Endothelial cell of umbilical vein (primary cell): ENCODE data around the gene COL4A2. TPM values are rescaled to one million over a fixed set of nuclear protein-coding genes. Genes with fewer than 3 reads are reported as not detected.

ENCODE experiments used
- BruUV-seq: library from RNA; stranded (reverse); fragments of 400-500 nt; replicated peaks from 2 replicates; lab custom pipeline; 2021; lab: Mats Ljungman, UMichigan
- CTCF ChIA-PET: fragments of 300-600, 350-600 bp; sonication (Branson Sonifier 250); formaldehyde crosslinking; loops from one replicate; lab custom pipeline; 2021; ENCODE audit warnings: antibody characterized with exemption, inconsistent platforms; lab: Charles Lee
- POLR2A ChIA-PET: fragments of 300-600, 350-600 bp; sonication (Branson Sonifier 250); formaldehyde crosslinking; loops from one replicate; lab custom pipeline; 2021; ENCODE audit warnings: antibody characterized with exemption, inconsistent platforms; lab: Charles Lee
- DNase-seq: peaks from one replicate; pipeline ENCODE4 v3.0.0-alpha.2; 2011; ENCODE audit warnings: low read depth, low spot score
- FAIRE-seq: peaks from 2 replicates; lab custom pipeline; 2011; peaks lifted over from hg19 to GRCh38; lab: Jason Lieb, UNC
- H2AFZ ChIP-seq: 2 replicates; pipeline ENCODE4 v1.6.0; 2012; ENCODE audit warnings: low read depth, low read length, control low read depth, inconsistent platforms
- H3K27ac ChIP-seq: 2 replicates; pipeline ENCODE4 v1.5.1; 2011; ENCODE audit warnings: low read depth, mild to moderate bottlenecking, control low read depth, low read length, moderate library complexity; ENCODE audit not compliant: insufficient read depth
- H3K27me3 ChIP-seq, 2 experiments: 2 replicates each; pipeline versions ENCODE4 v1.6.0 to v1.6.1; 2011; ENCODE audit warnings: low read length in 2 of 2, mixed read lengths in 1 of 2; ENCODE audit not compliant: control insufficient read depth in 2 of 2, insufficient read depth in 2 of 2
- H3K36me3 ChIP-seq, 2 experiments: 2 replicates in 1 of 2; 3 replicates in 1 of 2; pipeline ENCODE4 v1.5.1; 2011; ENCODE audit warnings: low read length in 2 of 2, mild to moderate bottlenecking in 1 of 2, moderate library complexity in 1 of 2; ENCODE audit not compliant: control insufficient read depth in 2 of 2, insufficient read depth in 2 of 2; ENCODE audit errors: extremely low read depth in 1 of 2
- H3K4me1 ChIP-seq: 3 replicates; pipeline ENCODE4 v1.5.1; 2011; ENCODE audit warnings: mild to moderate bottlenecking, low read length; ENCODE audit not compliant: control insufficient read depth, insufficient read depth; ENCODE audit errors: extremely low read depth
- H3K4me2 ChIP-seq: 2 replicates; pipeline ENCODE4 v1.6.1; 2011; ENCODE audit warnings: low read length, control low read depth, mixed read lengths; ENCODE audit not compliant: insufficient read depth
- H3K4me3 ChIP-seq, 3 experiments: fragments of 200-600 bp in 1 of 3; sonication (generic), shearing (Covaris generic) in 1 of 3; replicated peaks in 1 of 3; 2 replicates each; pipeline ENCODE4 v1.5.1; 2011 to 2016; ENCODE audit warnings: control low read depth in 3 of 3, low read length in 3 of 3, mild to moderate bottlenecking in 2 of 3, inconsistent platforms in 1 of 3, low read depth in 1 of 3, moderate library complexity in 1 of 3; ENCODE audit not compliant: insufficient read depth in 1 of 3
- H3K79me2 ChIP-seq: 2 replicates; pipeline ENCODE4 v1.6.0; 2012; ENCODE audit warnings: low read length, inconsistent platforms; ENCODE audit not compliant: control insufficient read depth, insufficient read depth
- H3K9ac ChIP-seq: replicated peaks from 2 replicates; pipeline ENCODE3; 2011; ENCODE audit warnings: low read length, control low read depth; ENCODE audit not compliant: insufficient read depth; ENCODE audit errors: extremely low read depth
- H3K9me1 ChIP-seq: replicated peaks from 3 replicates; pipeline ENCODE4 v1.6.0; 2011; ENCODE audit warnings: mild to moderate bottlenecking, low read length; ENCODE audit not compliant: control insufficient read depth, insufficient read depth; ENCODE audit errors: extremely low read depth
- H3K9me3 ChIP-seq: replicated peaks from 2 replicates; pipeline ENCODE4 v1.5.1; 2012; ENCODE audit warnings: low read length, inconsistent platforms; ENCODE audit not compliant: control insufficient read depth, insufficient read depth
- H4K20me1 ChIP-seq: replicated peaks from 2 replicates; pipeline ENCODE3; 2011; ENCODE audit warnings: mild to moderate bottlenecking, low read length; ENCODE audit not compliant: control insufficient read depth, insufficient read depth; ENCODE audit errors: extremely low read depth
- CTCF ChIP-seq, 2 donors: IDR thresholded peaks; 1 replicate in 1 of 2; 2 replicates in 1 of 2; pipeline ENCODE4 v1.5.1; 2011; ENCODE audit warnings: low read length in 2 of 2, mild to moderate bottlenecking in 2 of 2, moderate library complexity in 2 of 2, control low read depth in 1 of 2, inconsistent platforms in 1 of 2, low read depth in 1 of 2; ENCODE audit not compliant: insufficient read depth in 1 of 2; ENCODE audit errors: extremely low read depth in 1 of 2
- EZH2 ChIP-seq: IDR thresholded peaks from 2 replicates; pipeline ENCODE4 v1.6.1; 2012; ENCODE audit warnings: borderline replicate concordance, low read depth, mild to moderate bottlenecking, moderate library complexity, low read length, inconsistent platforms; ENCODE audit not compliant: severe bottlenecking
- FOS ChIP-seq: IDR thresholded peaks from 2 replicates; pipeline ENCODE4 v1.6.1; 2011; ENCODE audit warnings: mild to moderate bottlenecking, low read length, moderate library complexity, borderline replicate concordance; ENCODE audit not compliant: insufficient read depth
- GATA2 ChIP-seq: IDR thresholded peaks from 2 replicates; pipeline ENCODE4 v1.7.0; 2011; ENCODE audit warnings: low read depth, mild to moderate bottlenecking, moderate library complexity, mixed read lengths, low read length; ENCODE audit not compliant: insufficient read length, insufficient read depth
- JUN ChIP-seq: IDR thresholded peaks from 2 replicates; pipeline ENCODE4 v1.6.1; 2011; ENCODE audit warnings: borderline replicate concordance, low read depth; ENCODE audit not compliant: insufficient read length, insufficient read depth
- MAX ChIP-seq: IDR thresholded peaks from 2 replicates; pipeline ENCODE4 v1.6.1; 2011; ENCODE audit not compliant: insufficient read depth, insufficient read length
- MYC ChIP-seq: IDR thresholded peaks from one replicate; pipeline ENCODE4 v1.6.1; 2011; ENCODE audit warnings: mild to moderate bottlenecking, low read depth, low read length
- POLR2A ChIP-seq: IDR thresholded peaks from 2 replicates; pipeline ENCODE4 v1.6.1; 2012; ENCODE audit warnings: low read depth, mild to moderate bottlenecking, control low read depth, low read length
- POLR2AphosphoS5 ChIP-seq: IDR thresholded peaks from 2 replicates; pipeline ENCODE4 v1.6.1; 2012; ENCODE audit warnings: low read depth, mild to moderate bottlenecking, control low read depth, low read length, moderate library complexity; ENCODE audit not compliant: insufficient read depth
- dilution Hi-C: fragments of 300-500 bp; cut with MboI; formaldehyde crosslinking; loops from one replicate; pipeline ENCODE4 v1.15.0; 2019; ENCODE audit warnings: low sequenced_read_pairs; ENCODE audit not compliant: extremely low pct_ligation_motif_present
- intact Hi-C: fragments of 100-400 bp; cut with micrococcal nuclease; formaldehyde crosslinking; loops from one replicate; pipeline ENCODE4 v1.10.0; 2022
- polyA plus RNA-seq, 4 experiments: library from polyadenylated mRNA; depleted of rRNA in 3 of 4; stranded (reverse) in 3 of 4; unstranded in 1 of 4; fragments of >200 nt; gene quantifications; 2 replicates each; pipeline versions ENCODE4 v1.2.1 to v1.2.3, GENCODE V29; 2011 to 2012; ENCODE audit warnings: missing spikeins in 1 of 4
- total RNA-seq: library from RNA; stranded (reverse); gene quantifications from 2 replicates; pipeline ENCODE4 v1.2.3, GENCODE V29; 2021

COL4A2 gene
- total and polyA plus RNA-seq, 2 donors (not counting 3 experiments of a cell fraction or from before 2014, with no cell fraction given), result 792 to 940 TPM

GRCh38 chr13:110411688-110412059 is 104.6 kb downstream of the COL4A2 start:
- H3K36me3 ChIP-seq, result peaks cover 3 to 4% of the 10 kb centered on the region in 2 experiments
- H2AFZ ChIP-seq, result no peak overlapping the region
- TSS peak; percentile 26 for BruUV-seq
- CTCF ChIA-PET, result interaction anchor here (0.8 to 4.3 kb wide), 20 partner anchors 9 to 189 kb away, joined by 3 to 43 read pairs (median 4); partner anchors contain the start of genes COL4A1 and COL4A2
- peaks cover 59% of the 10 kb centered on the region for H3K4me1 ChIP-seq
- peak overlapping the region; percentile 97 for H3K27ac ChIP-seq
- peaks cover 3% of the 10 kb centered on the region for H3K79me2 ChIP-seq
- intact Hi-C loops, result loop anchor here (1.0 kb wide), 5 partner anchors 9 to 189 kb away; no protein-coding TSS in a partner anchor
- no peak for FAIRE-seq
- H4K20me1 ChIP-seq, result no peaks in the 10 kb centered on the region
- POLR2A ChIA-PET, result no interaction called here
- H3K4me3 ChIP-seq, result no peak overlapping the region
- H3K9ac ChIP-seq, result peak overlapping the region; percentile 17
- H3K9me1 ChIP-seq, result no peaks in the 10 kb centered on the region
- TF ChIP-seq EZH2 (no peak), POLR2A (no peak), MAX (no peak), POLR2AphosphoS5 (no peak), JUN (no peak), FOS (no peak), MYC (no peak), GATA2 (no peak), CTCF (IDR thresholded peaks at IDR 0.05; ENCODE audit: extremely low read depth in 1 of 2, insufficient read depth in 1 of 2, low read depth in 1 of 2, low read length in 2 of 2) (no peak)
- H3K9me3 ChIP-seq, result no peaks in the 10 kb centered on the region
- peak overlapping the region; percentile 6 for H3K4me2 ChIP-seq
- H3K27me3 ChIP-seq, result no peaks in the 10 kb centered on the region
- dilution Hi-C loops, result no loop called here
- DNase-seq, result no peak
